ENCODE data around the gene PCBP3.

Gene PCBP3

DNA sequence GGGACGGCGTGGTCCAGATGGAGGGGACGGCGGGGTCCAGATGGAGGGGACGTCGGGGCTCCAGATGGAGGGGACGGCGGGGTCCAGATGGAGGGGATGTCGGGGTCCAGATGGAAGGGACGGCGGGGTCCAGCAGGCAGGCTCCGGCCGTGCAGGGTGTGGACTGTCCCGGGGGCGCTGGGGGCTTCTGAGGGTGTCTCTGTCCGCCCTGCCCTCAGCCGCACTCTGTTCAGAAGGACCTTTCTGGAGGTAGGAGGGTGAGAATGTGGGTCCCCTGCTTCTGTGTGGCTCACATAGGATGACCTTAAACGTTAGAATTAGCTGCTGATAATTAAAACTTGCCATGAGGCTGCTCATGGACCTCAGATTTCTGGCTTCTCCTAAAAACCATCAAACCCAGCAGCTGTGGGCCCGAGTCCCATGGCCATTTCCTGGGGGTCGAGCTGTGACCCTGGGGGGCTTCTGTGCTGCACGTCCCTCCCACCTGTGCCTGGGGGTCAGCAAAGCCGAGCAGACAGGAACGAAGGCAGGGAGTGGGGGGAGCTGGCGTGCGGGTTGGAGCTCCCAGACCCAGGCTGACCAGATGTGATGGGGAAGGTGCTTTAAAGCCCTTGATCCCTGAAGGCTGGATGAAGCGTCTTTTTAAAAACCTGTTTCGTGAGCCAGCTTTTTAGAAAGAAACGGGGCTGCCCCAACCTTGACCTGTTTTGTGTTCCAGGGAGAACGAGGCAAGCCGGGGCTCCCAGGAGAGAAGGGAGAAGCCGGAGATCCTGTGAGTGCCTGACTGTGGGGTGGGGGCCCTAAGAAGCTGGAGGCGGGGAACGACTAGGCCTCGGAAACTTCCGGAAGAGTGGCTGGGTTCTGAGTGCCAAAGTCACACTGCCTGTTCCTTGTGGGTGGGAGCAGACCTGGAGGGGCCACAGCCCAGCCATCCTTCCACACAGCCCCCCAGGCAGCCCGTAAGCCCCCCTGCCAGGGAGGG is 345.1 kb downstream of the PCBP3 start:
- DNase-seq = no peak

DNA sequence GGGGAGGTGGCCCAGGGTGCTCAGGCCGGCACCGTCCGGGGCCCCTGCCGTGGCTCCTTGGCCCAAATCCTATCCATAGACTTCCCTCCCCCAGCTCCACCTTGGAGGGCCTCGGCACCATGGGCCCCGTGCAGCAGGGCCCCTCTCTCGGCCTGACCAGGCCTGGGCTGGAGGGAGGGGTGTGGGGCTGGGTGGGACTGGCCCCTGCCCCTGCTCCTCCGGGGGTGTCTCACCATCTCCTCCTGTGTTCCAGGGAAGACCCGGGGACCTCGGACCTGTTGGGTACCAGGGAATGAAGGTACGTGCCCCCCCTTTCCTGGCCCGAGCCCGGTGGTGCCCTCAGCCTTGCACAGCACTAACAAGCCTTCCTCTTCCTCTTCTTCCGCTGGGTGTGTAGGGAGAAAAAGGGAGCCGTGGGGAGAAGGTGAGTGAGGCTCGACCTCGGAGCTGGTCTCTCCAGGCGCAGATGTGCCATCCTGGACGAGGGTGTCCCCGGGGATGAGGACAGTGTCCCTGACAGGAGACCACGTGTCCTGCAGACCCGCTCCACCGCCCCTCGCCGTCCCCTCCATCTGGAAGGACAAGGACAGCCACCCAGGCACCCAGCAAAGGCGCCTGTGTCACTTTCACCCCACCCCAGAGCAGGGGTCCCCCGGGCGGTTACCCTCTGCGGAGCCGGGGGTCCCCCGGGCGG is 346.0 kb downstream of the PCBP3 start:
- no peak for DNase-seq

DNA sequence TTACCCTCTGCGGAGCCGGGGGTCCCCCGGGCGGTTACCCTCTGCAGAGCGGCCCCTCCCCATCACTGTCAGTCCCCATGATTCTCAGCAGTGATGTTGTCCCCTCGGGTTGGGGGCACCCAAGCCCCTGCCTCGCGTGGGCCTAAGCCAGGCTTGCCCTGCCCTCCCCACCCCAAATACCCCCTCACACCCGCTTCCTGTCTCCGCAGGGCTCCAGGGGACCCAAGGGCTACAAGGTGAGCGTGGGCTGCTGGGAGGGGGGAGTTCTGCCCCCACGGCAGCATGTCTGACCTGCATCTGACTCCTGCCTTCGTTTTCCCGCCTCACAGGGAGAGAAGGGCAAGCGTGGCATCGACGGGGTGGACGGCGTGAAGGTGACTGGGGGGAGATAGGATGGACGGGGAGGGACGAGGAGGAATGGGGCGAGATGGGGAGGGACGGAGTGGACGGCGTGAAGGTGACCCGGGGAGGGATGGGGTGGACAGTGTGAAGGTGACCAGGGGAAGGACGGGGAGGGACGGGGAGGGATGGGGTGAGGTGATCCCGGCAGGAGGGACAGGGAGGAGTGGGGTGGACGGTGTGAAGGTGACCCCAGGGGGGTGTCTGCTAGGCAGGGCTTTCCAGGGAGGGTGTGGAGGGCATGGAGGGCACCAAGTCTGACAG is 346.7 kb downstream of the PCBP3 start:
- DNase-seq = no peak

DNA sequence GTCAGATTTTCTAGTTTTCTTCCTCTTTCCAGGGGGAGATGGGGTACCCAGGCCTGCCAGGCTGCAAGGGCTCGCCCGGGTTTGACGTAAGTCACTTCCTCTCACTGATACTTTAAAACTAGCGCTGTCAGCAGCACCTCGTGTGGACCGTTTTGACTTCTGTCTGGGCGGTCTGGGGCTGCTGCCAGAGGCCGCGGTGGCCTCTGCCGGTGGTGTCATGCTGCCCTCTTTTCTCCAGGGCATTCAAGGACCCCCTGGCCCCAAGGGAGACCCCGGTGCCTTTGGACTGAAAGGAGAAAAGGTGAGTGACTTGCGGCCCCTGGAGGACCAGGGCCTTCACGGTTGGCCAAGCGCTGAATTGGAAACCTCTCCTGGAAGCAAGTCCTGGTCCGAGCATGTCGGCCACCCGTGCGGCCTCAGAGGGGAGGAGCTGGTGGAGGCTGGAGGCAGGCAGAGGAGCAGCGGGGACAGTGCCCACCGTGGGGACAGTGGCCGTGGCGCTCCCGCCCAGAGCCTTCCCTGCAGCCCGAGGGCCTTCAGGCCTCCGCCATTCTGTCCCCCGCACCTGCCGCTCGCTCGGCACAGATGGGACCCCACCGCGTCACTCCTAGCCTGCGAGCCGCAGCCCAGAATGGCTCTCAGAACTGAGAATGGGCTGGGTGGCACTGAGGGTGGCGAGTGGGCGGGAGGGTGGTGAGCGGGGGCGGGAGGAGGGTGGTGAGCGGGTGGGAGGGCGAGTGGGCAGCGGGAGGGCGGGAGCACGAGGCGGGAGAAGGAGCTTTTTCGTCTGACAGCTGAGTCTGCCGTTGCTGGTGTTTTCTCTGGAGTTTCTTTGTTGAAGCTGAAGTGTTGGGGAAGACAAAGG is 347.4 kb downstream of the PCBP3 start:
- DNase-seq = no peak

DNA sequence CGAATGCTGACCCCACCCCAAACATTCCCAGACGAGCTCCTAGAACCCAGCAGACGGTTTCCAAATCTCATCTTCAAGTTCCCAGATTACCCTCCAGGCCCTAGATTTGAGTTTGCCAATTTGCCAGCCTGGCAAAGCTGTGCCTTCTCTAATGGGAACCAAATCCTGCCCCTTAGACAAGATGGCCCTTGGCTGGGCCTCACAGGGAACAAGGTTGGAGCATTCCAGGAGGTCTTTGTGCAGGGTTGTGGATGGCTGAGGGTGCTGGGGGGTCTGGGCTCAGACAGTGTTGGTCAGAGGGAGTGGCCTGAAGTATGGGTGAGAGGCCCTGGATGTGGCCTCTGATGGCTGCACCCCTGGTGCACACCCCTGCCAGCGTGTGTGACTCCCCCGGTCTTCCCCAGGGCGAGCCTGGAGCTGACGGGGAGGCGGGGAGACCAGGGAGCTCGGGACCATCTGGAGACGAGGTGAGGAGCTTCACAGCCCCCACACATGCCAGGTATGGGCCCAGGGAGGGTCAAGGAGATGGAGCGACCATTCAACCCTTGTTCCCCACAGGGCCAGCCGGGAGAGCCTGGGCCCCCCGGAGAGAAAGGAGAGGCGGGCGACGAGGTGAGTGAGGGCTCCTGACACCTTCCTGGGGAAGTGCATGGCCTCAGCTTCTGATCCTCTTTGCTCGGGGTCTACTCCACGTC is 348.2 kb downstream of the PCBP3 start:
- DNase-seq = no peak
